WI38 (cell line): ENCODE results near the gene THSD7B.
"Not testable (repeated sequence)": the region's sequence is repeated elsewhere in the genome, so short reads cannot be mapped to it uniquely, and the experiment has no call there.

ENCODE experiments used
- H3K4me3 ChIP-seq: 2 replicates; pipeline ENCODE4 v1.5.1; 2011; ENCODE audit warnings: low read depth, mild to moderate bottlenecking, control low read depth, low read length
- CTCF ChIP-seq: IDR thresholded peaks from 2 replicates; pipeline ENCODE4 v1.5.1; 2012; ENCODE audit warnings: low read depth, mild to moderate bottlenecking, control low read depth, low read length

Gene THSD7B

DNA sequence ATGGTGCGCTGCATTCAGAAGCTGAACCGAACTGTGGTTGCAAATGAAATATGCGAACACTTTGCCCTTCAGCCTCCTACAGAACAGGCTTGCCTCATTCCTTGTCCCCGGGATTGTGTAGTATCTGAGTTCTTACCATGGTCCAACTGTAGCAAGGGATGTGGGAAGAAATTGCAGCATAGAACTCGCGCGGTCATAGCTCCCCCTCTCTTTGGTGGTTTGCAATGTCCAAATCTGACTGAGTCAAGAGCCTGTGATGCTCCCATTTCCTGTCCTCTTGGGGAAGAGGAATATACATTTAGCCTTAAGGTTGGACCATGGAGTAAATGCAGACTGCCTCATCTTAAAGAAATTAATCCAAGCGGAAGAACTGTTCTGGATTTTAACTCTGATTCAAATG, 291.4 kb downstream of the THSD7B start:
- TF ChIP-seq CTCF, result no peak
- no peak overlapping the region for H3K4me3 ChIP-seq

GRCh38 chr2:137076111-137076765, 310.9 kb downstream of the THSD7B start:
- H3K4me3 ChIP-seq, result not testable (repeated sequence)

- no peak overlapping the region for H3K4me3 ChIP-seq
- TF ChIP-seq CTCF, result no peak
Observed at GRCh38 chr2:137091704-137092103, 326.4 kb downstream of the THSD7B start.

GRCh38 chr2:137093116-137093515, 327.8 kb downstream of the THSD7B start:
- no peak for TF ChIP-seq CTCF
- H3K4me3 ChIP-seq, result no peak overlapping the region

- no peak overlapping the region for H3K4me3 ChIP-seq
- no peak for TF ChIP-seq CTCF
Observed at GRCh38 chr2:137096187-137096586, 330.8 kb downstream of the THSD7B start.

- H3K4me3 ChIP-seq, result no peak overlapping the region
- TF ChIP-seq CTCF, result no peak
Observed at GRCh38 chr2:137096693-137097092, 331.3 kb downstream of the THSD7B start.

DNA sequence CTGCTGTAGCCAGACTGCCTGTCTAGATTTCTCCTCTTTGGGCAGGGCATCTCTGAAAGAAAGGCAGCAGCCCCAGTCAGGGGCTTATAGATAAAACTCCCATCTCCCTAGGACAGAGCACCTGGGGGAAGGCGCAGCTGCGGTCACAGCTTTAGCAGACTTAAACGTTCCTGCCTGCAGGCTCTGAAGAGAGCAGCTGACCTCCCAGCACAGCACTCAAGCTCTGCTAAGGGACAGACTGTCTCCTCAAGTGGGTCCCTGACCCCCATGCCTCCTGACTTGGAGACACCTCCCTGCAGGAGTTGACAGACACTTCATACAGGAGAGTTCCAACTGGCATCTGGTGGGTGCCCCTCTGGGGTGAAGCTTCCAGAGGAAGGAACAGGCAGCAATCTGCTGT, 336.5 kb downstream of the THSD7B start:
- not testable (repeated sequence) for H3K4me3 ChIP-seq

GRCh38 chr2:137107904-137108303, 342.6 kb downstream of the THSD7B start:
- H3K4me3 ChIP-seq, result no peak overlapping the region
- TF ChIP-seq CTCF, result no peak
